Measurements from ENCODE around the gene PPP5C. TPM values are rescaled to one million over a fixed set of nuclear protein-coding genes. Genes with fewer than 3 reads are reported as not detected.
A peak's percentile ranks its signal among the peaks of the same experiment; 100 is the strongest.

The PPP5C gene
- total and polyA plus RNA-seq, 2 of the 13 experiments (the other 11 are each of a cell fraction or from before 2014, with no cell fraction given): 41.6 to 67.9 TPM

DNA sequence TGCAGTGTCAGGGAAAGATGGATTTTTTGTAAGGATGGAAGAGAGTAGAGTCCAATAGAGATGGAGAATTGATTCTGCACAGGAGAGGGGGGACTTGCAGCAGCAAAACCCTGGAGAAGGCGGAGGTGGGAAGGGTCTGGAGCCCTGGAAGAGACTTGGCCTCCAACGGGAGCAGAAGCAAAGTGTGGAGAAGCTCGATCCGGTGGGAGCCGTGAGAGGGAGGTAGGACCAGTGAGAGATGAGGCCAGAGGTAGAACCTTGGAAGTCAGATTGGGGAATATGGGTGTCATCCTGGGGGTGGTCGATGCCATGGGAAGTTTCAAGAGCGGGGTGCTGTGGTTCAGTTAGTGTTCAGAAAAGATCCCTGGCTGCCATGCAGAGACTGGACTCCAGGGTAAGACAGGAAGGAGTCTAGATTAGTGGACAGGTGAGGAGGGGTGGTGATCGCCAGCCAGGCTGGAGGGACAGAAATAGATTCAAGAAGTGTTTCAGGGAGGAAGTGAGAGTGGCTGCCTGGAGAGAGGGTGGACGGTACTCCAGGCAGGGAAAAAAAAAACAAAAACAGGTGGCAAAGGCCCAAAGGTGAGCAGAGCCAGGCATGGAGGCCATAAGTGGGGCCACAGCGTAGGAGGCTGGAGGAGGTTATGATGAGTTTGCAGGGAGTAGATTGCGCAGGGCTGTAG, 2.6 kb downstream of the PPP5C start (continued):
- TF ChIP-seq, protein P1, sequence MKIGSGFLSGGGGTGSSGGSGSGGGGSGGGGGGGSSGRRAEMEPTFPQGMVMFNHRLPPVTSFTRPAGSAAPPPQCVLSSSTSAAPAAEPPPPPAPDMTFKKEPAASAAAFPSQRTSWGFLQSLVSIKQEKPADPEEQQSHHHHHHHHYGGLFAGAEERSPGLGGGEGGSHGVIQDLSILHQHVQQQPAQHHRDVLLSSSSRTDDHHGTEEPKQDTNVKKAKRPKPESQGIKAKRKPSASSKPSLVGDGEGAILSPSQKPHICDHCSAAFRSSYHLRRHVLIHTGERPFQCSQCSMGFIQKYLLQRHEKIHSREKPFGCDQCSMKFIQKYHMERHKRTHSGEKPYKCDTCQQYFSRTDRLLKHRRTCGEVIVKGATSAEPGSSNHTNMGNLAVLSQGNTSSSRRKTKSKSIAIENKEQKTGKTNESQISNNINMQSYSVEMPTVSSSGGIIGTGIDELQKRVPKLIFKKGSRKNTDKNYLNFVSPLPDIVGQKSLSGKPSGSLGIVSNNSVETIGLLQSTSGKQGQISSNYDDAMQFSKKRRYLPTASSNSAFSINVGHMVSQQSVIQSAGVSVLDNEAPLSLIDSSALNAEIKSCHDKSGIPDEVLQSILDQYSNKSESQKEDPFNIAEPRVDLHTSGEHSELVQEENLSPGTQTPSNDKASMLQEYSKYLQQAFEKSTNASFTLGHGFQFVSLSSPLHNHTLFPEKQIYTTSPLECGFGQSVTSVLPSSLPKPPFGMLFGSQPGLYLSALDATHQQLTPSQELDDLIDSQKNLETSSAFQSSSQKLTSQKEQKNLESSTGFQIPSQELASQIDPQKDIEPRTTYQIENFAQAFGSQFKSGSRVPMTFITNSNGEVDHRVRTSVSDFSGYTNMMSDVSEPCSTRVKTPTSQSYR (CRISPR knock-in tag; IDR thresholded peaks at IDR 0.05; ENCODE audit: borderline replicate concordance): no peak
- TF ChIP-seq ZNF333 (CRISPR knock-in tag; IDR thresholded peaks at IDR 0.05; ENCODE audit: borderline replicate concordance): no peak

DNA sequence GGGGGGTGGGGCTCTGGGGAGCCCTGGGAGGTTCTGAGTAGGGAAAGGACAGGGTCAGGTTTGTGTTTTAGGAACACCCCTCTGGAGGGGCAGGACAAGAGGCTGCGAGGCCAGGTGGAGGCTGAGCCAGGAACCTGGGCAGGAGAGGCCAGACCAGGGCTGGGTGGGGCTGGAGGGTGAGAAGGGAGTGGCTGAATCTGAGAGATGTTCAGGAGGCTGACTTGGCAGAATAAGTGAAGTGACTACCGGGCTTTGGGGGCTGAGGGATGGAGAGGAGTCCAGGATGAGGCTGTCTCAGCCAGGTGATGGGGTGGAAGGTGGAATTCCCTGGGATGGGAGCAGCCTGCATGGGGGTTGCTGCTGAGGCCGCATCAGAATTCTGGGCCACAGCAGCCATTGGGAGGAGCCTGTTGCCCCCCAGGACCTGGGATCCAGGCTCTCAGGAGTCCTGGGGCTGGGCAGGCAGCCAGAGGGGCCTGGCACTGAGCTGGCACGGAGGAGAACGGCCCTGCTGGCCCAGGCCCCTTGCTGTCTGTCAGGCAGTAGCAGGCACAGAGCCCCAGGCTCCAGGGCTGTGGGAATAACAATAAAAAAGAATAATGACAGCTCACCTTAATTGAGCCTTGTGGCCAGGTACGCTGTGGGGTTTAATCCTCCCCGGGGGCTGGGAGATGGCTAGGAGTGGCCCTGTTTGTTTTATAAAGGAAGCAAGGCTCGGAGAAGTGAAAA, 3.3 kb downstream of the PPP5C start:
- no peak for DNase-seq (ENCODE audit: low spot score)
- ATAC-seq: no peak
- Histone ChIP-seq H3K9ac (ENCODE audit: insufficient read depth, low read depth, low read length) (peak overlapping the region; percentile 43; the same call in 1 of the 2 replicates), H3K4me3 (replicated peaks in 1 of 3; ENCODE audit: insufficient read depth in 1 of 3, low read depth in 2 of 3, low read length in 3 of 3) (no peak overlapping the region; a peak in 1 of 6 replicates), H3K36me3 (replicated peaks in 1 of 2; ENCODE audit: control insufficient read depth in 1 of 2, insufficient read depth in 2 of 2, low read length in 2 of 2) (peaks cover 9 to 27% of the 10 kb centered on the region in 2 experiments), H3K4me2 (ENCODE audit: low read depth, low read length) (peak overlapping the region; percentile 14; the same call in 1 of the 2 replicates), H4K20me1 (ENCODE audit: insufficient read depth, low read length) (no peaks in the 10 kb centered on the region), H3K79me2 (ENCODE audit: insufficient read depth, low read length) (peaks cover 40% of the 10 kb centered on the region), H3K27ac (ENCODE audit: extremely low read length, insufficient read depth, low read length) (peak overlapping the region; percentile 34), H3K9me3 (ENCODE audit: low read length) (no peaks in the 10 kb centered on the region), H3K27me3 (ENCODE audit: control insufficient read depth in 1 of 2, insufficient read depth in 2 of 2, low read length in 2 of 2) (no peaks in the 10 kb centered on the region; a peak in 1 of 5 replicates), H2AFZ (ENCODE audit: low read length) (no peak overlapping the region), H3K4me1 (ENCODE audit: insufficient read depth, low read length) (peaks cover 73% of the 10 kb centered on the region)
- WGBS (ENCODE audit: low lambda C conversion rate): 82% methylated on average over 7 of the region's 8 CpGs
- FAIRE-seq: no peak
- ChIA-PET POLR2A (no interaction called here), CTCF (ENCODE audit: low intra/inter-chr PET ratio, low total read pairs) (no interaction called here)
- intact Hi-C loops (cut with micrococcal nuclease; ENCODE audit: unreplicated experiment) (no loop called here), in situ Hi-C loops (cut with HindIII; ENCODE audit: extremely low pct_ligation_motif_present, low pct_unique_long_range_greater_than_20kb) (no loop called here)
- peak; percentile 27; the same call in 1 of the 2 replicates for TF ChIP-seq TBX2 (CRISPR knock-in tag; IDR thresholded peaks at IDR 0.05; ENCODE audit: borderline replicate concordance)
- TF ChIP-seq KDM5B (CRISPR knock-in tag; IDR thresholded peaks at IDR 0.05; ENCODE audit: borderline replicate concordance): no peak
- BruUV-seq (replicated peaks): no TSS peak
